GM12878 (cell line): ENCODE measurements around the gene RND1. TPM values are rescaled to one million over a fixed set of nuclear protein-coding genes. Genes with fewer than 3 reads are reported as not detected.

Experiments
- ATAC-seq: fragments of 200-7000 bp; cut with Tn5 transposase; 3 replicates; pipeline ENCODE4 v1.9.1; 2020; ENCODE audit warnings: mild to moderate bottlenecking, moderate library complexity
- BruUV-seq: library from RNA; stranded (reverse); fragments of 400-500 nt; replicated peaks from 2 replicates; lab custom pipeline; 2021; lab: Mats Ljungman, UMichigan
- CTCF ChIA-PET: fragments of 300-600 bp; sonication (Branson Sonifier 250); formaldehyde crosslinking; extraction: SDS; loops from one replicate; lab custom pipeline; 2021; ENCODE audit warnings: inconsistent platforms; lab: Yijun Ruan, JAX
- POLR2A ChIA-PET: fragments of 350-600 bp; formaldehyde crosslinking; extraction: SDS; loops from one replicate; lab custom pipeline; 2021; ENCODE audit warnings: inconsistent platforms; lab: Charles Lee
- RAD21 ChIA-PET: fragments of 300-600 bp; sonication (Branson Sonifier 250); formaldehyde crosslinking; loops from one replicate; lab custom pipeline; 2023; ENCODE audit warnings: antibody characterized with exemption; ENCODE audit not compliant: unreplicated experiment; lab: Charles Lee
- SMC1A ChIA-PET: fragments of 300-600 bp; sonication (Branson Sonifier 250); formaldehyde crosslinking; loops from one replicate; lab custom pipeline; 2023; ENCODE audit not compliant: unreplicated experiment, uncharacterized antibody; lab: Charles Lee
- DNase-seq: peaks from one replicate; pipeline ENCODE4 v3.0.0-alpha.2; 2011; ENCODE audit warnings: low read depth, low spot score
- FAIRE-seq: peaks from 3 replicates; lab custom pipeline; 2011; peaks lifted over from hg19 to GRCh38; lab: Jason Lieb, UNC
- H2AFZ ChIP-seq: 2 replicates; pipeline ENCODE4 v1.6.0; 2011; ENCODE audit warnings: low read depth, low read length, control low read depth; ENCODE audit not compliant: control insufficient read depth
- H3K27ac ChIP-seq: 2 replicates; pipeline ENCODE4 v1.5.1; 2011; ENCODE audit warnings: control low read depth; ENCODE audit not compliant: control insufficient read depth, insufficient read depth
- H3K27me3 ChIP-seq, 2 experiments: replicated peaks in 1 of 2; 2 replicates each; pipeline versions ENCODE4 v1.6.0 to v1.6.1; 2011; ENCODE audit warnings: low read length in 1 of 2; ENCODE audit not compliant: control insufficient read depth in 2 of 2, insufficient read depth in 2 of 2
- H3K36me3 ChIP-seq, 2 experiments: 2 replicates each; pipeline ENCODE4 v1.5.1; 2011; ENCODE audit warnings: low read length in 1 of 2; ENCODE audit not compliant: control insufficient read depth in 2 of 2, insufficient read depth in 2 of 2
- H3K4me1 ChIP-seq: 2 replicates; pipeline ENCODE4 v1.6.1; 2011; ENCODE audit warnings: mild to moderate bottlenecking, low read length, moderate library complexity, mixed read lengths; ENCODE audit not compliant: control insufficient read depth, insufficient read depth
- H3K4me2 ChIP-seq: 2 replicates; pipeline ENCODE4 v1.6.0; 2011; ENCODE audit warnings: control low read depth; ENCODE audit not compliant: control insufficient read depth, insufficient read depth
- H3K4me3 ChIP-seq: fragments of 200-600 bp; sonication (generic); 2 replicates; pipeline ENCODE4 v1.5.1; 2016
- H3K79me2 ChIP-seq: 2 replicates; pipeline ENCODE4 v1.6.0; 2011; ENCODE audit warnings: low read length; ENCODE audit not compliant: control insufficient read depth, insufficient read depth
- H3K9ac ChIP-seq: 2 replicates; pipeline ENCODE4 v1.8.0; 2011; ENCODE audit warnings: low read length, control low read depth, mixed read lengths; ENCODE audit not compliant: control insufficient read depth, insufficient read depth
- H3K9me3 ChIP-seq: replicated peaks from 3 replicates; pipeline ENCODE4 v1.5.1; 2011; ENCODE audit warnings: mild to moderate bottlenecking, low read length; ENCODE audit not compliant: control insufficient read depth, insufficient read depth
- H4K20me1 ChIP-seq: 2 replicates; pipeline ENCODE4 v1.6.0; 2011; ENCODE audit not compliant: control insufficient read depth, insufficient read depth
- BCL11A ChIP-seq: IDR thresholded peaks from 2 replicates; pipeline ENCODE4 v1.6.1; 2011; ENCODE audit warnings: low read depth, low read length
- ETV6 ChIP-seq, 2 experiments: fragments of 450-650 bp in 1 of 2; IDR thresholded peaks in 1 of 2; conservative IDR thresholded peaks in 1 of 2; 2 replicates each; pipeline ENCODE4 v1.6.1; 2014; ENCODE audit warnings: antibody characterized with exemption in 1 of 2, borderline replicate concordance in 1 of 2, low read depth in 1 of 2, mild to moderate bottlenecking in 1 of 2, moderate library complexity in 1 of 2
- FOXK2 ChIP-seq: fragments of 450-650 bp; IDR thresholded peaks from 2 replicates; pipeline ENCODE4 v1.6.1; 2017; ENCODE audit warnings: mild to moderate bottlenecking, moderate library complexity
- MYC ChIP-seq: IDR thresholded peaks from 2 replicates; pipeline ENCODE4 v1.6.1; 2011; ENCODE audit warnings: mild to moderate bottlenecking, low read length, moderate library complexity, inconsistent platforms; ENCODE audit not compliant: insufficient read depth, insufficient replicate concordance, insufficient read length, severe bottlenecking
- NKRF ChIP-seq: fragments of 450-650 bp; conservative IDR thresholded peaks from 2 replicates; pipeline ENCODE4 v1.6.1; 2017; ENCODE audit warnings: mild to moderate bottlenecking, moderate library complexity
- NRF1 ChIP-seq: conservative IDR thresholded peaks from 2 replicates; pipeline ENCODE4 v1.6.1; 2011; ENCODE audit warnings: mild to moderate bottlenecking, low read depth, low read length, improper control_type of control experiment
- PAX5 ChIP-seq: IDR thresholded peaks from 2 replicates; pipeline ENCODE4 v1.6.1; 2011; ENCODE audit warnings: low read depth, low read length, borderline replicate concordance
- POLR2AphosphoS2 ChIP-seq: IDR thresholded peaks from 2 replicates; pipeline ENCODE4 v1.6.1; 2011; ENCODE audit warnings: low read depth, mild to moderate bottlenecking, low read length, improper control_type of control experiment, moderate library complexity
- RCOR1 ChIP-seq: conservative IDR thresholded peaks from 2 replicates; pipeline ENCODE4 v1.6.1; 2012; ENCODE audit warnings: low read depth, low read length, improper control_type of control experiment
- RUNX3 ChIP-seq: IDR thresholded peaks from 2 replicates; pipeline ENCODE4 v1.6.1; 2012; ENCODE audit warnings: low read length, inconsistent platforms
- SMARCA5 ChIP-seq: fragments of 450-650 bp; IDR thresholded peaks from 2 replicates; pipeline ENCODE4 v1.6.1; 2017; ENCODE audit warnings: mild to moderate bottlenecking
- SP1 ChIP-seq: IDR thresholded peaks from one replicate; pipeline ENCODE4 v1.6.1; 2011; ENCODE audit warnings: low read depth, low read length
- SPI1 ChIP-seq: IDR thresholded peaks from 2 replicates; pipeline ENCODE4 v1.6.1; 2011; ENCODE audit warnings: low read depth, mild to moderate bottlenecking, low read length, moderate library complexity, borderline replicate concordance; ENCODE audit not compliant: insufficient read depth
- STAT1 ChIP-seq: fragments of 450-650 bp; conservative IDR thresholded peaks from 2 replicates; pipeline ENCODE4 v1.6.1; 2014; ENCODE audit warnings: antibody characterized with exemption, mild to moderate bottlenecking
- YY1 ChIP-seq: IDR thresholded peaks from 2 replicates; pipeline ENCODE4 v1.6.1; 2011; ENCODE audit warnings: low read depth, mild to moderate bottlenecking, low read length
- ZBED1 ChIP-seq: IDR thresholded peaks from 2 replicates; pipeline ENCODE4 v1.6.1; 2016; ENCODE audit warnings: borderline replicate concordance
- WGBS: methylation state at CpG from one replicate; pipeline ENCODE4 v1.1.6; 2016; ENCODE audit warnings: low lambda C conversion rate; ENCODE audit not compliant: insufficient replicate concordance, insufficient coverage; ENCODE audit errors: missing lambda C conversion rate; 5-methylcytosine and 5-hydroxymethylcytosine counted together
- in situ Hi-C: fragments of 300-500 bp; cut with MboI; formaldehyde crosslinking; loops from 9 replicates; pipeline ENCODE4 v1.14.3; 2018; ENCODE audit warnings: mixed read lengths
- intact Hi-C: fragments of 100-400 bp; cut with micrococcal nuclease; formaldehyde crosslinking; loops from one replicate; pipeline ENCODE4 v1.14.2; 2022; ENCODE audit not compliant: unreplicated experiment
- polyA plus RNA-seq, 11 experiments: library from polyadenylated mRNA; depleted of rRNA in 4 of 11; unstranded in 6 of 11; stranded (reverse) in 5 of 11; fragments of >200 nt; fragmentation: Nextera tagmentation in 4 of 11; fragmentation: Illumina TruSeq in 1 of 11; extraction: Ambion mirVana in 4 of 11; extraction: Trizol in 1 of 11; gene quantifications; 1 replicate in 1 of 11; 2 replicates in 10 of 11; pipeline versions ENCODE4 v1.2.1 to v1.2.3, GENCODE V29; 2011 to 2016; ENCODE audit warnings: inconsistent platforms in 2 of 11, missing spikeins in 2 of 11, low read depth in 1 of 11
- total RNA-seq, 4 experiments: library from RNA; depleted of rRNA in 3 of 4; stranded (reverse); fragments of >200 nt in 3 of 4; fragmentation: Illumina TruSeq in 1 of 4; extraction: Trizol in 1 of 4; gene quantifications; 2 replicates each; pipeline versions ENCODE4 v1.2.1 to v1.2.3, GENCODE V29; 2013 to 2021
- TF ChIP-seq, protein P1 (sequence below): fragments of 450-650 bp; IDR thresholded peaks from 2 replicates; pipeline ENCODE4 v1.6.1; 2014; ENCODE audit warnings: mild to moderate bottlenecking
- TF ChIP-seq, protein P2 (sequence below): fragments of 450-650 bp; IDR thresholded peaks from 2 replicates; pipeline ENCODE4 v1.6.1; 2017; ENCODE audit warnings: mild to moderate bottlenecking

RND1 gene
- total and polyA plus RNA-seq, 10 of the 15 experiments (the other 5 are each of a cell fraction or from before 2014, with no cell fraction given), result 0.24 to 5.1 (median 1.5) TPM

DNA sequence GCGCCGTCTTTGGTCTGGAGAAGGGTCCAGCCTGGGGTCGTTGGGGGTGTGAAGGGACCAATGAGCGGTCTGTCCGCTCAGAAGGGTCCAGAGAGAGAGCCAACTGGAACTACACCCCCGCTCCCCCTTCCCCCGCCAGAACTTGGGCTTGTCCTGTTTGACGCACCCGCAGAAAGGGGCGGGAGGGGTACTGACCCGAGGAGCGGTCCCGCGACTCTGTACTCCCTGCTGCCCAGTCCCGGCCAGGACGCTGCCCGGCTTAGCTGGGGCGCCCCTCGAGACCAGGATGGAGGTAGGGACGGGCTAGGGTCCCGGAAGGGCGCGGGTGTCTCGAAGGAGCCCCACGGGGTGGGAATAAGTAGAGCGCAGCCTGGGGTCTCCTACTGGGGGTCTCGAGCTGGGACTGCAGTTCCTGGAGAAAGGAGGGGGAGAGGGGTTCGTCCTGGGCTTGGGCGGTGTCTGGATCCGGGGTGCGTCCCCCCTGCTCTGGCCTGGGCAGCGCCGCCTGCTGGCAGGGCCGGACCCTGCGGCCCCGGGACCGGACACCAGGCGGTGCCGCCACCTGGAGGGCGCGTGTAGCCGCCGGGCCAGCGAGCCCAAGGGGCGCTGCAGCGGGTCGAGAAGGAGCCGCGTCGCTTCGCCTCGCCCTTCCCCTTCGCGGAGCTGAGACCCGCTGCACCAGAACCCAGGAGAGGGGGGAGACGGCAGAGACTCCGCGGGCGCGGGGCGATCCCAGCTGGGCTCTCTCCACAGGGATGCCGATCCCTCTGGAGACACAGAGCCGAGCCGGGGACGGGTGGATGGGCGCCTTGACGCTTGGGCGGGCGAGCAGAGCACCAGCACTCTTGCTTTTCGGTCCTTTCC, 51.2 kb downstream of the RND1 start:
- Histone ChIP-seq H3K4me1 (peaks cover 7% of the 10 kb centered on the region), H3K9me3 (no peaks in the 10 kb centered on the region), H3K27ac (no peak overlapping the region), H4K20me1 (no peaks in the 10 kb centered on the region), H3K9ac (peak overlapping the region; percentile 69; the same call in 1 of the 2 replicates), H3K36me3 (no peaks in the 10 kb centered on the region), H3K27me3 (peaks cover 1 to 3% of the 10 kb centered on the region in 2 experiments; a peak in 3 of 4 replicates), H3K4me2 (peak overlapping the region; percentile 92), H3K4me3 (peak overlapping the region; percentile 66), H3K79me2 (no peaks in the 10 kb centered on the region), H2AFZ (peak overlapping the region; percentile 95)
- DNase-seq (peak; percentile 31), ATAC-seq (peak; percentile 92), FAIRE-seq (peak; percentile 75)
- 2% methylated on average over 58 of the region's 70 CpGs for WGBS
- CTCF ChIA-PET, result interaction anchor here (0.6 to 5.7 kb wide), 43 partner anchors 9 to 714 kb away, joined by 3 to 58 read pairs (median 3); partner anchors contain the start of genes ADCY6, ARF3, CCNT1 and DDX23
- in situ Hi-C loops (no loop called here), intact Hi-C loops (no loop called here)
- SMC1A ChIA-PET, result interaction anchor here (0.7 to 1.6 kb wide), 2 partner anchors 35 to 38 kb away, joined by 4 to 5 read pairs; no protein-coding TSS in a partner anchor
- RAD21 ChIA-PET, result interaction anchor here (0.9 to 2.3 kb wide), 5 partner anchors 15 to 252 kb away, joined by 3 to 13 read pairs (median 4); partner anchors contain the start of gene DDX23
- BruUV-seq, result no TSS peak
- POLR2A ChIA-PET, result interaction anchor here (0.6 to 2.9 kb wide), 5 partner anchors 24 to 330 kb away, joined by 3 to 13 read pairs (median 4); partner anchors contain the start of genes DDX23 and RND1
- TF ChIP-seq SP1, result no peak
- TF ChIP-seq FOXK2, result no peak; the same call in 1 of the 2 replicates
- TF ChIP-seq, protein P1, sequence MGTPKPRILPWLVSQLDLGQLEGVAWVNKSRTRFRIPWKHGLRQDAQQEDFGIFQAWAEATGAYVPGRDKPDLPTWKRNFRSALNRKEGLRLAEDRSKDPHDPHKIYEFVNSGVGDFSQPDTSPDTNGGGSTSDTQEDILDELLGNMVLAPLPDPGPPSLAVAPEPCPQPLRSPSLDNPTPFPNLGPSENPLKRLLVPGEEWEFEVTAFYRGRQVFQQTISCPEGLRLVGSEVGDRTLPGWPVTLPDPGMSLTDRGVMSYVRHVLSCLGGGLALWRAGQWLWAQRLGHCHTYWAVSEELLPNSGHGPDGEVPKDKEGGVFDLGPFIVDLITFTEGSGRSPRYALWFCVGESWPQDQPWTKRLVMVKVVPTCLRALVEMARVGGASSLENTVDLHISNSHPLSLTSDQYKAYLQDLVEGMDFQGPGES, result no peak
- TF ChIP-seq, protein P2, sequence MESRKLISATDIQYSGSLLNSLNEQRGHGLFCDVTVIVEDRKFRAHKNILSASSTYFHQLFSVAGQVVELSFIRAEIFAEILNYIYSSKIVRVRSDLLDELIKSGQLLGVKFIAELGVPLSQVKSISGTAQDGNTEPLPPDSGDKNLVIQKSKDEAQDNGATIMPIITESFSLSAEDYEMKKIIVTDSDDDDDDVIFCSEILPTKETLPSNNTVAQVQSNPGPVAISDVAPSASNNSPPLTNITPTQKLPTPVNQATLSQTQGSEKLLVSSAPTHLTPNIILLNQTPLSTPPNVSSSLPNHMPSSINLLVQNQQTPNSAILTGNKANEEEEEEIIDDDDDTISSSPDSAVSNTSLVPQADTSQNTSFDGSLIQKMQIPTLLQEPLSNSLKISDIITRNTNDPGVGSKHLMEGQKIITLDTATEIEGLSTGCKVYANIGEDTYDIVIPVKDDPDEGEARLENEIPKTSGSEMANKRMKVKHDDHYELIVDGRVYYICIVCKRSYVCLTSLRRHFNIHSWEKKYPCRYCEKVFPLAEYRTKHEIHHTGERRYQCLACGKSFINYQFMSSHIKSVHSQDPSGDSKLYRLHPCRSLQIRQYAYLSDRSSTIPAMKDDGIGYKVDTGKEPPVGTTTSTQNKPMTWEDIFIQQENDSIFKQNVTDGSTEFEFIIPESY, result no peak
- TF ChIP-seq RCOR1, result no peak
- peak; percentile 100 for TF ChIP-seq SMARCA5
- TF ChIP-seq RUNX3, result peak; percentile 59
- peak; percentile 86 for TF ChIP-seq YY1
- TF ChIP-seq ZBED1, result no peak
- no peak for TF ChIP-seq SPI1
- TF ChIP-seq NKRF, result peak; percentile 33; the same call in 1 of the 2 replicates
- no peak for TF ChIP-seq ETV6 (conservative IDR thresholded peaks at IDR 0.05 in 1 of 2, IDR thresholded peaks at IDR 0.05 in 1 of 2; ENCODE audit: borderline replicate concordance in 1 of 2, low read depth in 1 of 2)
- peak; percentile 83; the same call in 1 of the 2 replicates for TF ChIP-seq STAT1
- no peak for TF ChIP-seq POLR2AphosphoS2
- TF ChIP-seq PAX5, result no peak
- TF ChIP-seq BCL11A, result no peak
- TF ChIP-seq NRF1, result no peak
- peak; percentile 62 for TF ChIP-seq MYC
